ENCODE data around the gene MFNG.

Gene MFNG

DNA sequence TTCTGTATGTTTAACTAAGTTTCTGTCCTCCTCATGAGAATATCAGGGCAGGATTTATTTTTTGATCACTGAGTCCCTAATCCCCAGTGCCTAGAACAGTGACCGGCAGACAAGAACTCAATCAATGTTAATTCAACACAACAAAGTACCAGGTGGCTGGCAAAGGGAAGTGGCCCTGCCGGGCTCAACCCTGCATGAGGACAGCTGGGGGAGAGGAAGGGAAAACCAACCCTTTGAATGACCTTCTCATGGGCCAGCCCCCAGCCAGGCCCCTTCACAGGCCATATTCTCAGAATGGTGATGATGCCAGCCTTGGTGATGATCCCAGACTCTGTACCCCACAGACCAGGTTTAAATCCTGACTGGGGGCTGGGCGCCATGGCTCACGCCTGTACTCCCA lies 1.4 kb upstream of the MFNG start:
- no peak overlapping the region for H3K27ac ChIP-seq
- peaks cover 32 to 41% of the 10 kb centered on the region in 2 experiments for H3K4me1 ChIP-seq (ENCODE audit: control insufficient read depth in 1 of 2, insufficient read depth in 1 of 2, low read depth in 1 of 2, low read length in 1 of 2)
- no peaks in the 10 kb centered on the region for H3K27me3 ChIP-seq
- H3K4me3 ChIP-seq (ENCODE audit: low read depth in 1 of 2, low read length in 1 of 2): no peak overlapping the region
- no peaks in the 10 kb centered on the region for H3K36me3 ChIP-seq
- TF ChIP-seq, protein P1, sequence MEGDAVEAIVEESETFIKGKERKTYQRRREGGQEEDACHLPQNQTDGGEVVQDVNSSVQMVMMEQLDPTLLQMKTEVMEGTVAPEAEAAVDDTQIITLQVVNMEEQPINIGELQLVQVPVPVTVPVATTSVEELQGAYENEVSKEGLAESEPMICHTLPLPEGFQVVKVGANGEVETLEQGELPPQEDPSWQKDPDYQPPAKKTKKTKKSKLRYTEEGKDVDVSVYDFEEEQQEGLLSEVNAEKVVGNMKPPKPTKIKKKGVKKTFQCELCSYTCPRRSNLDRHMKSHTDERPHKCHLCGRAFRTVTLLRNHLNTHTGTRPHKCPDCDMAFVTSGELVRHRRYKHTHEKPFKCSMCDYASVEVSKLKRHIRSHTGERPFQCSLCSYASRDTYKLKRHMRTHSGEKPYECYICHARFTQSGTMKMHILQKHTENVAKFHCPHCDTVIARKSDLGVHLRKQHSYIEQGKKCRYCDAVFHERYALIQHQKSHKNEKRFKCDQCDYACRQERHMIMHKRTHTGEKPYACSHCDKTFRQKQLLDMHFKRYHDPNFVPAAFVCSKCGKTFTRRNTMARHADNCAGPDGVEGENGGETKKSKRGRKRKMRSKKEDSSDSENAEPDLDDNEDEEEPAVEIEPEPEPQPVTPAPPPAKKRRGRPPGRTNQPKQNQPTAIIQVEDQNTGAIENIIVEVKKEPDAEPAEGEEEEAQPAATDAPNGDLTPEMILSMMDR (IDR thresholded peaks at IDR 0.05): no peak
- H3K9me3 ChIP-seq: no peaks in the 10 kb centered on the region

DNA sequence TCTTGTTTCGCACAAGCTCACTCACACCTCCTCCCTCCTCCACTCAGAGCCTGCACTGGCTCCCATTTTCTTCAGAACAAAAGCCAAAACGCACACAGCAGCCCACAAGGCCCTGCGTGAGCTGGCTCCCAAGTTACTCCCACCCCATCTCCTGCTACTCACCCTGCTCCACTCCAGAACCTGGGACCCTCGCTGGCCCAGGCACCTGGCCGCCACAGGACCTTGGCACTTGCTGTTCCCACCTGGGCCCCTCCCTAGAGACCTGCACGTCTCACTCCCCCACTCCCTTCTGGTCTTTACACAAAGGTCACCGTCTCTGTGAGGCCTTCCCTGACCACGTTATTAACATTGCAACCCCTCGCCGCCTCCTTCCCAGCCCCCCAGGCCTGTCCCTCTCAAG lies 945 bp upstream of the MFNG start:
- peak overlapping the region; percentile 96 for H3K27ac ChIP-seq

DNA sequence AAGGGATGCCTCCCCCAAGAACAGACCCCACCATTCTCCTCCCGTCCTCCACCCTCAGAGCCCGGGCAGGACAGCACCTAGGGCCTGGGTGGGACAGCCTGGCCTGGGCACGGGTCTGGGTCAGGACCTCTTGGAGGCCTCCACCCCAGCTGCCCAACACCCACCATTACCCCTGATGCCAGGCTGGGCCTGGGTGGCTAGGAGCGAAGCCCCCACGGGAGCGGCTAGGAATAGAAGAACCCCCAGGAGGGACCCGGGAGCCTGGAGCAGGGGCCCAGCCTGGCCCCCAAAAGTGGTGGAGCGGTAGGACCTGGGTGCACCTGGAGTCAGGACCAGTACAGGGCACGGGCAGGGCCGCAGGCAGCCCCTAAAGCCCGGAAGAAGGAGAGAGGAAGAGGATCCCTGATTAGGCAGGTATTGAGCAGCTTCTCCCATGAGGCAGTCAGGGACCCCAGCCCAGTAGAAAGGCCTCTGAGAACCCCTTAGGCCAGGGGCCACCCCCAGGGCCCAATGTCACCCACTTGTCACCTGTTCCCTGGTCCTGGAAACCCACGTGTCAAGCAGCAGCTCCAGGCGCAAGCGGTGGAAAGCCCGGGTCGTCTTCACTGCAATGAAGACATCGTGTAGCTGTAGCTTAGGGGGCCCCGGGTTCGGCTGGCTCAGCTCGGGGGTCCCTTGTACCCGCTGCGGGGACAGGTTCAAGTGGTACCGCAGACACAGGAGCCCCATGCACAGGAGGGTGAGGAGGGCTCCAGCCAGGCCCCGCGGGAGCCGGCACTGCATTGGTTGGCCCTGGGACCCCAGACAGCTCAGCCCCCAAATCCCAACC lies 575 bp downstream of the MFNG start:
- peaks cover 32 to 41% of the 10 kb centered on the region in 2 experiments for H3K4me1 ChIP-seq (ENCODE audit: control insufficient read depth in 1 of 2, insufficient read depth in 1 of 2, low read depth in 1 of 2, low read length in 1 of 2)
- no peaks in the 10 kb centered on the region for H3K27me3 ChIP-seq
- H3K36me3 ChIP-seq: peaks cover under 1% of the 10 kb centered on the region
- TF ChIP-seq, protein P1 (IDR thresholded peaks at IDR 0.05): no peak
- H3K27ac ChIP-seq: peak overlapping the region; percentile 96
- peak overlapping the region; percentile 88 to 89 for H3K4me3 ChIP-seq (ENCODE audit: low read depth in 1 of 2, low read length in 1 of 2)
- H3K9me3 ChIP-seq: no peaks in the 10 kb centered on the region

More for the DNA sequence above, 945 bp upstream of the MFNG start:
- TF ChIP-seq, protein P1 (IDR thresholded peaks at IDR 0.05): no peak
- no peak overlapping the region for H3K4me3 ChIP-seq (ENCODE audit: low read depth in 1 of 2, low read length in 1 of 2)
- H3K36me3 ChIP-seq: no peaks in the 10 kb centered on the region
- H3K4me1 ChIP-seq (ENCODE audit: control insufficient read depth in 1 of 2, insufficient read depth in 1 of 2, low read depth in 1 of 2, low read length in 1 of 2): peaks cover 32 to 41% of the 10 kb centered on the region in 2 experiments
- no peaks in the 10 kb centered on the region for H3K9me3 ChIP-seq
- no peaks in the 10 kb centered on the region for H3K27me3 ChIP-seq

DNA sequence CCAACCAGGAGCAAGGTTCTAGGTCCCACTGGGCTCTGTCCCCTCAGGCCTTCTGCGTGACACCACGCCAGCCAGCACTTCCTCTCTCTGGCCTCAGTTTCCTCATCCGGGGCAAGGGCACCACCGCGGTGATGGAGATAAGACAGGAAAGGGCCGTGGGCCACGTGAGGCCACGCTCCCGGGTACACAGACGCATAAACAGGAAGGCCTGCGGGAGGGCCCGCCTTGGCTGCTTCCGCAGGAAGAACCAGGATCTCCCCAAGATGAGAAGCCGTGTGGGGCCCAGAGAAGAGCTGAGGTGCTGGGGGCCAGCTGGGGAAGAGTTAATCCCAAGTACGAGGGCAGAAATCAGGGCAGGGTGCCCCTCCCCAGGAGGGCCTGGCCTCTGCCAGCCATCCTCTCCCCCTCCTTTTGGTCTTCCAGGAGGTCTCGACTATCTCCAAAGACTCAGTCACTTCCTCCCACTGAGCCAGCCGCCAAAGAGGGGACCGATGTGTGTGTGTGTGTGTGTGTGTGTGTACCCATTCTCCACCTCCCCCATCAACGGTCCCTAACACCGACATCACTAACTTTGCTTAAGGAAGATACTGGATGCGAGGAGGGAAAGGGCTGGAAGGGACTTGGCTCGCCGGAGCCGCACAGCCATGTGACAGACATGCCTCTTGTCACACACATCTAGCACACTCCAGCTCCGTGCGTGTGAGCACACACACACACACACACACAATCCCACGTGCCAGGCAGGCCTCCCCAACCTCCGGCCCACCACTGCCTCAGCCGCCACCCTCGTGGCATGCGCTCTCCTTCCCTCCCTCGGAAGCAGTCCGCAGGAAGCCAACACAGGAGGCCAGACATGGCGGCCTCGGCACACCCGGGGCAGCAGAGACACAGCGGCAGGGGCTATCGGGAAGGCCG lies 1.4 kb downstream of the MFNG start:
- TF ChIP-seq, protein P1 (IDR thresholded peaks at IDR 0.05): no peak
- peak overlapping the region; percentile 88 to 89 for H3K4me3 ChIP-seq (ENCODE audit: low read depth in 1 of 2, low read length in 1 of 2)

DNA sequence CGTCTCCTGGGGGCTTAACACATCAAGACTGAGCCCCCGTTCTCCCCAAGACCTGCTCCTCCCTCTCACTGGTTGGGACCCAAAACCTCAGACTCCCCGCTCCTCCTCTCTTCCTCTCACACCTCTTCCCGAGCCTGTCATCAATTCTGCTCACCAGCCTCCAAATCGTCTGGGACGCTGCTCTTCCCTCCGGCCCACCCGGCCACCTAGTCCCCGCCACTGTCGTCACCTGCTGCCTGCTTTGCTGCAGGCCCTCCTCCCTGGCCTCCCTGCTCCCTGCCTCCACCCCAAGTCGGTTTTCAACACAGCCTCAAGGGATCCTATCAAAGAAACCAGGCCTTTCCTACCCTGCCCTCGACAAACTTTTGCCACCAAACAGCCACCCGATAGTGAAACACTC lies 3.1 kb downstream of the MFNG start:
- Histone ChIP-seq H3K27ac (peak overlapping the region; percentile 96), H3K27me3 (no peaks in the 10 kb centered on the region), H3K4me1 (ENCODE audit: control insufficient read depth in 1 of 2, insufficient read depth in 1 of 2, low read depth in 1 of 2, low read length in 1 of 2) (peaks cover 32 to 41% of the 10 kb centered on the region in 2 experiments), H3K9me3 (no peaks in the 10 kb centered on the region), H3K4me3 (ENCODE audit: low read depth in 1 of 2, low read length in 1 of 2) (no peak overlapping the region), H3K36me3 (peaks cover 26% of the 10 kb centered on the region)
- TF ChIP-seq, protein P1 (IDR thresholded peaks at IDR 0.05): no peak

More for the DNA sequence above, 1.4 kb downstream of the MFNG start:
- H3K36me3 ChIP-seq: peaks cover 9% of the 10 kb centered on the region
- H3K27me3 ChIP-seq: no peaks in the 10 kb centered on the region
- peak overlapping the region; percentile 96 for H3K27ac ChIP-seq
- H3K4me1 ChIP-seq (ENCODE audit: control insufficient read depth in 1 of 2, insufficient read depth in 1 of 2, low read depth in 1 of 2, low read length in 1 of 2): peaks cover 32 to 41% of the 10 kb centered on the region in 2 experiments
- no peaks in the 10 kb centered on the region for H3K9me3 ChIP-seq
